Endodermal cell (in vitro differentiated cells): ENCODE results near the gene CPM. TPM values are rescaled to one million over a fixed set of nuclear protein-coding genes. Genes with fewer than 3 reads are reported as not detected.

Source experiments
- DNase-seq: peaks from one replicate; pipeline ENCODE4 v3.0.0-alpha.2; 2017
- H3K27ac ChIP-seq: 2 replicates; pipeline ENCODE4 v1.5.1; 2013; ENCODE audit warnings: mild to moderate bottlenecking, low read depth, low read length, moderate library complexity
- H3K27me3 ChIP-seq: 2 replicates; pipeline ENCODE4 v1.6.1; 2013; ENCODE audit warnings: mild to moderate bottlenecking, low read length, moderate library complexity; ENCODE audit not compliant: insufficient read depth, control insufficient read depth, poor library complexity, severe bottlenecking
- H3K36me3 ChIP-seq: 2 replicates; pipeline ENCODE4 v1.7.0; 2013; ENCODE audit warnings: mild to moderate bottlenecking, low read length, moderate library complexity; ENCODE audit not compliant: control insufficient read depth, insufficient read depth
- H3K4me1 ChIP-seq: one replicate; pipeline ENCODE4 v1.7.0; 2013; ENCODE audit warnings: low read length; ENCODE audit not compliant: control insufficient read depth, insufficient read depth
- H3K4me3 ChIP-seq: 2 replicates; pipeline ENCODE4 v1.5.1; 2013; ENCODE audit warnings: mild to moderate bottlenecking, low read length, moderate library complexity
- H3K9ac ChIP-seq: 2 replicates; pipeline ENCODE4 v1.6.1; 2013; ENCODE audit warnings: mild to moderate bottlenecking, low read length, moderate library complexity; ENCODE audit not compliant: poor library complexity, severe bottlenecking; ENCODE audit errors: extremely low read depth
- H3K9me3 ChIP-seq: 2 replicates; pipeline ENCODE4 v1.6.1; 2013; ENCODE audit warnings: mild to moderate bottlenecking, low read length, moderate library complexity; ENCODE audit not compliant: control insufficient read depth
- H3K27ac Mint-ChIP-seq: 2 replicates; pipeline ENCODE4 v1.8.0; 2020; ENCODE audit warnings: mixed read lengths
- H3K27me3 Mint-ChIP-seq: 2 replicates; pipeline ENCODE4 v1.8.0; 2021; ENCODE audit warnings: mild to moderate bottlenecking, mixed read lengths; ENCODE audit not compliant: insufficient read depth
- H3K36me3 Mint-ChIP-seq: 2 replicates; pipeline ENCODE4 v1.8.0; 2020; ENCODE audit warnings: low read depth, mixed read lengths
- H3K4me1 Mint-ChIP-seq: 2 replicates; pipeline ENCODE4 v1.8.0; 2020; ENCODE audit warnings: mixed read lengths
- H3K4me3 Mint-ChIP-seq: 2 replicates; pipeline ENCODE4 v1.8.0; 2020; ENCODE audit warnings: mild to moderate bottlenecking, moderate library complexity, mixed read lengths
- H3K9me3 Mint-ChIP-seq: 2 replicates; pipeline ENCODE4 v1.8.0; 2020; ENCODE audit warnings: mild to moderate bottlenecking, mixed read lengths
- CTCF ChIP-seq: fragments of 200-600 bp; sonication (generic); conservative IDR thresholded peaks from 2 replicates; pipeline ENCODE4 v1.5.0; 2021; ENCODE audit warnings: antibody characterized with exemption, mild to moderate bottlenecking
- WGBS, 2 experiments: methylation state at CpG; one replicate each; pipeline versions ENCODE4 v1.1.5 to v1.1.7; 2013; ENCODE audit warnings: missing lambda C conversion rate in 2 of 2, mixed read lengths in 1 of 2; ENCODE audit not compliant: insufficient coverage in 1 of 2, insufficient read length in 1 of 2; 5-methylcytosine and 5-hydroxymethylcytosine counted together
- total RNA-seq, 2 donors: library from RNA; stranded (reverse); fragmentation: NEBNext Ultra II Directional in 1 of 2; extraction: Animal tissue kit (Norgen Biotek cat#: 25700) in 1 of 2; gene quantifications; 2 replicates in 1 of 2; 3 replicates in 1 of 2; pipeline ENCODE4 v1.2.1, GENCODE V29; 2021

CPM gene
- total RNA-seq, 2 donors from 2014 or later, result 0.80 to 0.86 TPM

- H3K27ac ChIP-seq, result no peak overlapping the region
- WGBS, 2 experiments, result 90 to 94% methylated on average over 4 to 9 of the region's 9 CpGs
- DNase-seq, result no peak
- Mint-ChIP-seq H3K36me3 (no peaks in the 10 kb centered on the region), H3K4me3 (no peak overlapping the region), H3K4me1 (peaks cover 16% of the 10 kb centered on the region), H3K27ac (no peak overlapping the region), H3K9me3 (no peaks in the 10 kb centered on the region), H3K27me3 (no peaks in the 10 kb centered on the region)
- no peaks in the 10 kb centered on the region for H3K36me3 ChIP-seq
- H3K27me3 ChIP-seq, result no peaks in the 10 kb centered on the region
- no peaks in the 10 kb centered on the region for H3K9me3 ChIP-seq
- no peak for TF ChIP-seq CTCF
- H3K4me1 ChIP-seq, result peaks cover 4% of the 10 kb centered on the region
- H3K4me3 ChIP-seq, result no peak overlapping the region
- H3K9ac ChIP-seq, result no peak overlapping the region
Observed at GRCh38 chr12:68919581-68920239, 13.3 kb downstream of the CPM start.

DNA sequence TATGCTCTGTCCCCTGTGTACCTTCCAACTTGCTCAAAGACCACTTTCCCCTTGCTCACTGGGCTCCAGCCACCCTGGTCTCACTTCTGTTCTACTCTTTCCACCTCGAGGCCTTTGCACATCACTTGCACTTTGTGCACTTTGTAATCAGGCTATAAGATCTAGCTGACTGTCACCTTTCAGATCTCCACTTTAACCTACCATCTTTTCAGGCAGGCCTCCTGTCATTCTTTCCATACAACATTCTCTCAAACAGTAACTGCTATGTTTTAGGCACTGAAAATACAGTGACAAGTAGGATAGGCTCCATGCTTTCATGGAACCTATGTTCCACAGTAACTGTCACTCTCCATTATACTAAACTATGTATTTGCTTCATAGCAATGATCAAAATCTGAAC is 14.0 kb downstream of the CPM start:
- no peaks in the 10 kb centered on the region for H3K27me3 ChIP-seq
- H3K36me3 Mint-ChIP-seq, result no peaks in the 10 kb centered on the region
- no peak for DNase-seq
- H3K4me3 ChIP-seq, result no peak overlapping the region
- 80 to 100% methylated on average over 1 of the region's 1 CpG for WGBS, 2 experiments
- no peak overlapping the region for H3K27ac Mint-ChIP-seq
- no peaks in the 10 kb centered on the region for H3K36me3 ChIP-seq
- H3K9me3 ChIP-seq, result no peaks in the 10 kb centered on the region
- no peaks in the 10 kb centered on the region for H3K9me3 Mint-ChIP-seq
- no peak overlapping the region for H3K27ac ChIP-seq
- peaks cover 16% of the 10 kb centered on the region for H3K4me1 Mint-ChIP-seq
- no peak for TF ChIP-seq CTCF
- H3K4me1 ChIP-seq, result peaks cover 4% of the 10 kb centered on the region
- H3K9ac ChIP-seq, result no peak overlapping the region
- H3K4me3 Mint-ChIP-seq, result no peak overlapping the region
- no peaks in the 10 kb centered on the region for H3K27me3 Mint-ChIP-seq

- no peaks in the 10 kb centered on the region for H3K9me3 ChIP-seq
- TF ChIP-seq CTCF, result no peak
- H3K27ac ChIP-seq, result no peak overlapping the region
- Mint-ChIP-seq H3K27me3 (no peaks in the 10 kb centered on the region), H3K27ac (no peak overlapping the region), H3K36me3 (no peaks in the 10 kb centered on the region), H3K4me1 (peaks cover 2% of the 10 kb centered on the region), H3K9me3 (no peaks in the 10 kb centered on the region), H3K4me3 (no peak overlapping the region)
- H3K4me3 ChIP-seq, result no peak overlapping the region
- H3K9ac ChIP-seq, result no peak overlapping the region
- 94 to 100% methylated on average over 3 of the region's 3 CpGs for WGBS, 2 experiments
- H3K27me3 ChIP-seq, result no peaks in the 10 kb centered on the region
- no peaks in the 10 kb centered on the region for H3K4me1 ChIP-seq
- DNase-seq, result no peak
- no peaks in the 10 kb centered on the region for H3K36me3 ChIP-seq
Observed at GRCh38 chr12:68915055-68915454, 17.9 kb downstream of the CPM start.
